Ishikawa (cell line): ENCODE data around the gene ANKRD28.

Source experiments
- EP300 ChIP-seq: IDR thresholded peaks from 2 replicates; pipeline ENCODE4 v1.6.1; 2012; ENCODE audit warnings: borderline replicate concordance
- RAD21 ChIP-seq: IDR thresholded peaks from 2 replicates; pipeline ENCODE4 v1.6.1; 2012; ENCODE audit warnings: low read depth
- TAF1 ChIP-seq: IDR thresholded peaks from 2 replicates; pipeline ENCODE4 v1.6.1; 2012; ENCODE audit warnings: low read depth, mild to moderate bottlenecking
- TEAD4 ChIP-seq: IDR thresholded peaks from 2 replicates; pipeline ENCODE4 v1.6.1; 2012
- ZBTB7A ChIP-seq: IDR thresholded peaks from 2 replicates; pipeline ENCODE4 v1.6.1; 2012; ENCODE audit warnings: low read depth
- TF ChIP-seq, protein P1 (sequence below): IDR thresholded peaks from 2 replicates; pipeline ENCODE4 v1.6.1; 2012; ENCODE audit warnings: low read depth, mild to moderate bottlenecking

GRCh38 chr3:15679306-15679705 is 118.5 kb downstream of the ANKRD28 start:
- TF ChIP-seq, protein P1, sequence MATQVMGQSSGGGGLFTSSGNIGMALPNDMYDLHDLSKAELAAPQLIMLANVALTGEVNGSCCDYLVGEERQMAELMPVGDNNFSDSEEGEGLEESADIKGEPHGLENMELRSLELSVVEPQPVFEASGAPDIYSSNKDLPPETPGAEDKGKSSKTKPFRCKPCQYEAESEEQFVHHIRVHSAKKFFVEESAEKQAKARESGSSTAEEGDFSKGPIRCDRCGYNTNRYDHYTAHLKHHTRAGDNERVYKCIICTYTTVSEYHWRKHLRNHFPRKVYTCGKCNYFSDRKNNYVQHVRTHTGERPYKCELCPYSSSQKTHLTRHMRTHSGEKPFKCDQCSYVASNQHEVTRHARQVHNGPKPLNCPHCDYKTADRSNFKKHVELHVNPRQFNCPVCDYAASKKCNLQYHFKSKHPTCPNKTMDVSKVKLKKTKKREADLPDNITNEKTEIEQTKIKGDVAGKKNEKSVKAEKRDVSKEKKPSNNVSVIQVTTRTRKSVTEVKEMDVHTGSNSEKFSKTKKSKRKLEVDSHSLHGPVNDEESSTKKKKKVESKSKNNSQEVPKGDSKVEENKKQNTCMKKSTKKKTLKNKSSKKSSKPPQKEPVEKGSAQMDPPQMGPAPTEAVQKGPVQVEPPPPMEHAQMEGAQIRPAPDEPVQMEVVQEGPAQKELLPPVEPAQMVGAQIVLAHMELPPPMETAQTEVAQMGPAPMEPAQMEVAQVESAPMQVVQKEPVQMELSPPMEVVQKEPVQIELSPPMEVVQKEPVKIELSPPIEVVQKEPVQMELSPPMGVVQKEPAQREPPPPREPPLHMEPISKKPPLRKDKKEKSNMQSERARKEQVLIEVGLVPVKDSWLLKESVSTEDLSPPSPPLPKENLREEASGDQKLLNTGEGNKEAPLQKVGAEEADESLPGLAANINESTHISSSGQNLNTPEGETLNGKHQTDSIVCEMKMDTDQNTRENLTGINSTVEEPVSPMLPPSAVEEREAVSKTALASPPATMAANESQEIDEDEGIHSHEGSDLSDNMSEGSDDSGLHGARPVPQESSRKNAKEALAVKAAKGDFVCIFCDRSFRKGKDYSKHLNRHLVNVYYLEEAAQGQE: no peak
- TF ChIP-seq EP300: no peak
- TF ChIP-seq TAF1: no peak
- TF ChIP-seq TEAD4: no peak
- TF ChIP-seq RAD21: no peak
- no peak for TF ChIP-seq ZBTB7A
